WERI-Rb-1 (cell line): ENCODE results near the gene LCN1.
"Not testable (repeated sequence)": the region's sequence is repeated elsewhere in the genome, so short reads cannot be mapped to it uniquely, and the experiment has no call there.

Experiments
- DNase-seq: peaks from one replicate; pipeline ENCODE4 v3.0.0-alpha.2; 2020
- H3K27ac ChIP-seq: fragments of 250-450 bp; sonication (Bioruptor Pico); 2 replicates; pipeline ENCODE4 v1.5.1; 2020; ENCODE audit warnings: mild to moderate bottlenecking, moderate library complexity
- H3K27me3 ChIP-seq: fragments of 250-450 bp; sonication (Bioruptor Pico); 2 replicates; pipeline ENCODE4 v1.5.1; 2021; ENCODE audit warnings: mild to moderate bottlenecking, low read depth, moderate library complexity; ENCODE audit not compliant: insufficient read depth, severe bottlenecking
- H3K36me3 ChIP-seq: fragments of 250-450 bp; sonication (Bioruptor Pico); 2 replicates; pipeline ENCODE4 v1.5.1; 2020; ENCODE audit warnings: mild to moderate bottlenecking, moderate library complexity
- H3K4me3 ChIP-seq: 2 replicates; pipeline ENCODE4 v1.5.1; 2011; ENCODE audit warnings: low read depth, mild to moderate bottlenecking, control low read depth, low read length
- H3K9me3 ChIP-seq: fragments of 250-450 bp; sonication (Bioruptor Pico); 2 replicates; pipeline ENCODE4 v1.5.1; 2021; ENCODE audit warnings: mild to moderate bottlenecking, moderate library complexity; ENCODE audit not compliant: severe bottlenecking
- CTCF ChIP-seq: IDR thresholded peaks from 2 replicates; pipeline ENCODE4 v1.5.1; 2011; ENCODE audit warnings: low read depth, mild to moderate bottlenecking, control low read depth, inconsistent platforms, low read length

Gene LCN1

GRCh38 chr9:135530146-135530545 lies 8.9 kb downstream of the LCN1 start:
- no peaks in the 10 kb centered on the region for H3K27me3 ChIP-seq
- H3K36me3 ChIP-seq: no peaks in the 10 kb centered on the region
- TF ChIP-seq CTCF: no peak
- no peak for DNase-seq
- H3K9me3 ChIP-seq: no peaks in the 10 kb centered on the region
- H3K27ac ChIP-seq: no peak overlapping the region
- no peak overlapping the region for H3K4me3 ChIP-seq

GRCh38 chr9:135531096-135531495 lies 9.9 kb downstream of the LCN1 start:
- no peak for DNase-seq

GRCh38 chr9:135533113-135533512 lies 11.9 kb downstream of the LCN1 start:
- no peaks in the 10 kb centered on the region for H3K27me3 ChIP-seq
- no peak for TF ChIP-seq CTCF
- no peaks in the 10 kb centered on the region for H3K9me3 ChIP-seq
- no peaks in the 10 kb centered on the region for H3K36me3 ChIP-seq
- no peak overlapping the region for H3K4me3 ChIP-seq
- no peak for DNase-seq
- H3K27ac ChIP-seq: no peak overlapping the region

More at GRCh38 chr9:135531096-135531495, 9.9 kb downstream of the LCN1 start:
- H3K9me3 ChIP-seq: no peaks in the 10 kb centered on the region
- no peak overlapping the region for H3K4me3 ChIP-seq
- no peak for TF ChIP-seq CTCF
- H3K27ac ChIP-seq: no peak overlapping the region
- no peaks in the 10 kb centered on the region for H3K27me3 ChIP-seq
- no peaks in the 10 kb centered on the region for H3K36me3 ChIP-seq

GRCh38 chr9:135533674-135534073 lies 12.4 kb downstream of the LCN1 start:
- Histone ChIP-seq H3K27ac (no peak overlapping the region), H3K9me3 (no peaks in the 10 kb centered on the region), H3K4me3 (no peak overlapping the region), H3K27me3 (no peaks in the 10 kb centered on the region), H3K36me3 (no peaks in the 10 kb centered on the region)
- no peak for DNase-seq
- no peak for TF ChIP-seq CTCF

GRCh38 chr9:135534192-135534711 lies 13.0 kb downstream of the LCN1 start:
- H3K9me3 ChIP-seq: not testable (repeated sequence)

GRCh38 chr9:135534826-135535225 lies 13.6 kb downstream of the LCN1 start:
- H3K27me3 ChIP-seq, H3K4me3 ChIP-seq, H3K36me3 ChIP-seq, H3K27ac ChIP-seq, H3K9me3 ChIP-seq, DNase-seq: not testable (repeated sequence)

More at GRCh38 chr9:135534192-135534711, 13.0 kb downstream of the LCN1 start:
- not testable (repeated sequence) for H3K27me3 ChIP-seq, H3K27ac ChIP-seq, DNase-seq, H3K36me3 ChIP-seq, H3K4me3 ChIP-seq

GRCh38 chr9:135535631-135536030 lies 14.4 kb downstream of the LCN1 start:
- H3K27ac ChIP-seq, H3K4me3 ChIP-seq, H3K36me3 ChIP-seq, H3K9me3 ChIP-seq, DNase-seq, H3K27me3 ChIP-seq: not testable (repeated sequence)
